ENCODE data around the gene TANC2. TPM values are rescaled to one million over a fixed set of nuclear protein-coding genes. Genes with fewer than 3 reads are reported as not detected.

TANC2 gene

Small RNA genes lying within 50 kb of the gene (small RNA-seq; reads per million reads assigned to genes)
- gene MIR633: not detected
